ENCODE results near the gene AKNA. TPM values are rescaled to one million over a fixed set of nuclear protein-coding genes. Genes with fewer than 3 reads are reported as not detected.

Gene AKNA
- total RNA-seq, 4 donors from 2014 or later, result 6.4 to 13.2 (median 8.0) TPM

DNA sequence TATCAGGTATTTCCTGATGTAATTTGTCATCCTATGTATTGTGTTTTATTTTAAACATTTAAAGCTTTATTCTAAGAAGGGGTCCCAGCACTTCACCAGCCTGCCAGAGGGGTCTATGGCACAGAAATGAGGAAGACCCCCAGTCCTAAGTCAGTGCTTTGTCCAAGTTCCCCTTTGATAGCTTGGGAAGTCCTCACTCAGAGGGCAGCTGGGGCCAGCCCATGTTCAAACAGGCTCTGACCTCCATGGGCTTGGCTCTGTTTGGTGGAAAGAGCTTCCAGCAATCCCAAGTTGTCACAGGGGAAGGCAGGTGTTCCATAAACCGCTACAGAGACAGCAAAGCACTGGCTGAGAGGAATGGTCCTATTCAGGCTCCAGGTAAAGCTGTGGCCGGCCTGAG lies 26.6 kb upstream of the AKNA start:
- no peak overlapping the region for H3K4me3 ChIP-seq (ENCODE audit: low read depth, poor library complexity, severe bottlenecking)
- TF ChIP-seq, protein P1, sequence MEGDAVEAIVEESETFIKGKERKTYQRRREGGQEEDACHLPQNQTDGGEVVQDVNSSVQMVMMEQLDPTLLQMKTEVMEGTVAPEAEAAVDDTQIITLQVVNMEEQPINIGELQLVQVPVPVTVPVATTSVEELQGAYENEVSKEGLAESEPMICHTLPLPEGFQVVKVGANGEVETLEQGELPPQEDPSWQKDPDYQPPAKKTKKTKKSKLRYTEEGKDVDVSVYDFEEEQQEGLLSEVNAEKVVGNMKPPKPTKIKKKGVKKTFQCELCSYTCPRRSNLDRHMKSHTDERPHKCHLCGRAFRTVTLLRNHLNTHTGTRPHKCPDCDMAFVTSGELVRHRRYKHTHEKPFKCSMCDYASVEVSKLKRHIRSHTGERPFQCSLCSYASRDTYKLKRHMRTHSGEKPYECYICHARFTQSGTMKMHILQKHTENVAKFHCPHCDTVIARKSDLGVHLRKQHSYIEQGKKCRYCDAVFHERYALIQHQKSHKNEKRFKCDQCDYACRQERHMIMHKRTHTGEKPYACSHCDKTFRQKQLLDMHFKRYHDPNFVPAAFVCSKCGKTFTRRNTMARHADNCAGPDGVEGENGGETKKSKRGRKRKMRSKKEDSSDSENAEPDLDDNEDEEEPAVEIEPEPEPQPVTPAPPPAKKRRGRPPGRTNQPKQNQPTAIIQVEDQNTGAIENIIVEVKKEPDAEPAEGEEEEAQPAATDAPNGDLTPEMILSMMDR (IDR thresholded peaks at IDR 0.05), result no peak
- no peak for TF ChIP-seq POLR2A (IDR thresholded peaks at IDR 0.05)
- WGBS, 2 donors, result 75 to 100% methylated on average over 2 of the region's 2 CpGs
- no peak for DNase-seq (ENCODE audit: low spot score in 2 of 2)
- intact Hi-C loops (cut with DNase I; ENCODE audit: low total_unique reads), result loop anchor here (10.0 kb wide), 1 partner anchor 90 kb away; the partner anchor contains the start of gene WHRN

DNA sequence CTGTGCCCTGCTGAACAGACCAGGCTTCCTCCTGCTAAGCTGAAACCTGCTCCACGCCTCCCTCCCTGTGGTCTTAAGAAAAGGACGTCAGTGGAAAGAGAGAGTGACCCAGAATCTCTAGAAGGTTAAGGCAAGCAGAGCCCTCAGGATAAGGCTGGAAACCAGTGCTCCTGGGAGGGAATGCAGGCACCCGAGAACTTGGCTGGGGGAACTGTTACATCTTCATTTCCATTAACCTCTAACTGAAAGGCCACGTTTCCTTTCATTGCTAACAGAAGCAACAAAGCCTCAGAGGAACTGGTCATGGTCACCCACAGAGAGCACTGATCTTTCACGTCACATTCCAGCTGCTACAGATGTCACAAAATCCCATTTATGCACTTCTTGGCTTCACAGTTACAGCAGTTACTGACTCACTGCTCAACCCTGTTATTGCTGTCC lies 26.1 kb upstream of the AKNA start:
- no peak overlapping the region for H3K4me3 ChIP-seq (ENCODE audit: low read depth, poor library complexity, severe bottlenecking)
- intact Hi-C loops (cut with DNase I; ENCODE audit: low total_unique reads), result loop anchor here (10.0 kb wide), 1 partner anchor 91 kb away; the partner anchor contains the start of gene WHRN
- WGBS, 2 donors, result 67% methylated on average over 5 of the region's 5 CpGs
- no peak for DNase-seq (ENCODE audit: low spot score in 2 of 2)
- TF ChIP-seq, protein P1 (IDR thresholded peaks at IDR 0.05), result no peak
- no peak for TF ChIP-seq POLR2A (IDR thresholded peaks at IDR 0.05)

DNA sequence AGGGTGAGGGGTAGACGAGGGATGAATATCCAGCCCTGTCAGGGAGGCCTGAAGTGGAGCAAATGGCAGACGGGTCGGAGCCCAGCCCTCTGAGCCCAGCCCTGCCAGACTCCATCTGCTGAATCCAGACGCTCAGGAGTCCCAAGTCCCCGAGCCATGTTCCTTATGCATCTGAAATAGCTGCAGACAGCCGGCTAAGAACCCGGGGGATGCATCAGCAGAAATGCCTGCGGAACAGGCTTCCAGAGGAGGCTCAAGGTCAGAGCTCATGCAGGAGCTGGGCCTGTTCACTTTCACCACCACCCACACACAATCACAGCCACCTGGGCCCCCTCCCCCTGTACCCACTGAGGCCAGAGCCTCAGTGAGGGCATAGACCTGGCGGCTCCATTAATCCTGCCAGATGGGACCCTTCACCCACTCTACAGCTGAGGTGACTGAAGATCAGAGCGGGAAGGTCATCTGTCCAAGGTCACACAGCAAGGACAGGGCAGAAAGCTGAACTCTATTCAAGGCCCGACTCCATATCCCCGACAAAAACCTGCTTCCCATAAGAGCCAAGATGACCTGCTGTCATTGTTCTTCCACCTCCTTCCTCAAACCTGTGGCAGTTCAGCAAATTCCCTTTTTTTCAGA lies 24.4 kb upstream of the AKNA start:
- 87 to 96% methylated on average over 10 to 12 of the region's 12 CpGs for WGBS, 2 donors
- intact Hi-C loops (cut with DNase I; ENCODE audit: low total_unique reads), result loop anchor here (10.0 kb wide), 1 partner anchor 93 kb away; the partner anchor contains the start of gene WHRN
- no peak for DNase-seq (ENCODE audit: low spot score in 2 of 2)
- TF ChIP-seq POLR2A (IDR thresholded peaks at IDR 0.05), result no peak
- TF ChIP-seq, protein P1 (IDR thresholded peaks at IDR 0.05), result no peak
- H3K4me3 ChIP-seq (ENCODE audit: low read depth, poor library complexity, severe bottlenecking), result no peak overlapping the region

DNA sequence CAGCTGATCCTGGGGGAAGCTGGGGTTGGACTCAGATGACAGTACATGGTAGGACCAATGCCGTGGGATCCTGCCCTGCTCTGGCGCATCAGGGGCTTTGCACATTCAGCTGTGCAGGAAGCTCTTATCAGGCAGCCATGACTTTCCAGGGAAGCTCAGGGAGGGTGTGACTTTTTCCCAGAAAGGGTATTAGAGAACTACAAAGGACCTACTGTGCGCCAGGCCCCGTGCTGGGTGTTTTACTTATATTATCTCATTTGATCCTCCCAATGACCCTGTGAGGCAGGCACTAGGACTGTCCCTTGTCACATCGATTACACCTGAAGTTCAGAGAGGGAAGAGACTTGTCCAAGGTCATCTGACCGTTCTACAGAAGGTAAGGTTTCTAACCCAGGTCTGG lies 23.7 kb upstream of the AKNA start:
- intact Hi-C loops (cut with DNase I; ENCODE audit: low total_unique reads), result loop anchor here (10.0 kb wide), 1 partner anchor 93 kb away; the partner anchor contains the start of gene WHRN
- 89 to 95% methylated on average over 6 of the region's 6 CpGs for WGBS, 2 donors
- no peak overlapping the region for H3K4me3 ChIP-seq (ENCODE audit: low read depth, poor library complexity, severe bottlenecking)
- TF ChIP-seq POLR2A (IDR thresholded peaks at IDR 0.05), result no peak
- TF ChIP-seq, protein P1 (IDR thresholded peaks at IDR 0.05), result no peak
- no peak for DNase-seq (ENCODE audit: low spot score in 2 of 2)

DNA sequence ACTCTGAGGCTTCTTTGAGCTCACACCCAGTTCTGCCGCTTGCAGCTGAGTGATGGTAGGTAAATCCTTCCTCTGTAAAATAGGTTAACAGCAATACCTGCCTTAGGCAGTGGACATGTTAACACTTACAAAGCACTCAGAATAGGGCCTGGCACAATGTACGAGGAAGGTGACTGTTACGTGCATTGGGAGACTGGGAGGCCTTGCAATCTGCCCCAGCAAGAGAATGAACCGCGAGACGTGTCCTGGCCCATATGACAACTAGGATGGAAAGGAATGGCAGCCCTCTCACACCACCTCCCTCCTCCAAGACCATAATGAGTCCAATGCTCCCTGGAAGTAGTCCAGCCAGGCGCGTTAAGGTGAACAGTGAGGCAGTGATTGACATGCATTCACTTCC lies 23.1 kb upstream of the AKNA start:
- TF ChIP-seq POLR2A (IDR thresholded peaks at IDR 0.05), result no peak
- TF ChIP-seq, protein P1 (IDR thresholded peaks at IDR 0.05), result no peak
- DNase-seq (ENCODE audit: low spot score in 2 of 2), result no peak
- 57 to 60% methylated on average over 8 of the region's 8 CpGs for WGBS, 2 donors
- no peak overlapping the region for H3K4me3 ChIP-seq (ENCODE audit: low read depth, poor library complexity, severe bottlenecking)
- intact Hi-C loops (cut with DNase I; ENCODE audit: low total_unique reads), result loop anchor here (10.0 kb wide), 1 partner anchor 94 kb away; the partner anchor contains the start of gene WHRN
